Smooth muscle cell (in vitro differentiated cells): ENCODE results near the gene DMRT2. TPM values are rescaled to one million over a fixed set of nuclear protein-coding genes. Genes with fewer than 3 reads are reported as not detected.

Experiments used
- DNase-seq: peaks from one replicate; lab custom pipeline; 2025; ENCODE audit not compliant: unreplicated experiment; lab: John Stamatoyannopoulos, UW
- H2AFZ ChIP-seq: fragments of 200-600 bp; sonication (generic); 2 replicates; pipeline ENCODE4 v1.6.0; 2016; ENCODE audit warnings: antibody characterized with exemption, low read depth, mild to moderate bottlenecking
- H3F3A ChIP-seq: fragments of 200-600 bp; sonication (generic); 2 replicates; pipeline ENCODE4 v1.6.0; 2017; ENCODE audit warnings: antibody characterized with exemption, low read depth
- H3K27ac ChIP-seq: fragments of 200-600 bp; sonication (generic); 2 replicates; pipeline ENCODE4 v1.5.1; 2016; ENCODE audit warnings: low read depth, mild to moderate bottlenecking
- H3K27me3 ChIP-seq: fragments of 200-600 bp; sonication (generic); 2 replicates; pipeline ENCODE4 v1.6.1; 2016; ENCODE audit warnings: low read depth, mild to moderate bottlenecking
- H3K36me3 ChIP-seq: fragments of 200-600 bp; sonication (generic); 2 replicates; pipeline ENCODE4 v1.5.1; 2016; ENCODE audit warnings: low read depth
- H3K4me1 ChIP-seq: fragments of 200-600 bp; sonication (generic); 2 replicates; pipeline ENCODE4 v1.5.1; 2016; ENCODE audit warnings: low read depth
- H3K4me2 ChIP-seq: fragments of 200-600 bp; sonication (generic); 2 replicates; pipeline ENCODE4 v1.6.0; 2016; ENCODE audit warnings: mild to moderate bottlenecking
- H3K4me3 ChIP-seq: fragments of 200-600 bp; sonication (generic); 2 replicates; pipeline ENCODE4 v1.5.1; 2016; ENCODE audit warnings: mild to moderate bottlenecking
- H3K79me2 ChIP-seq: fragments of 200-600 bp; sonication (generic); 2 replicates; pipeline ENCODE4 v1.6.0; 2016; ENCODE audit warnings: low read depth, mild to moderate bottlenecking
- H3K9ac ChIP-seq: fragments of 200-600 bp; sonication (generic); 2 replicates; pipeline ENCODE4 v1.6.0; 2016; ENCODE audit warnings: low read depth
- H3K9me3 ChIP-seq: fragments of 200-600 bp; sonication (generic); replicated peaks from 2 replicates; pipeline ENCODE4 v1.5.1; 2016; ENCODE audit warnings: low read depth
- H4K20me1 ChIP-seq: fragments of 200-600 bp; sonication (generic); 2 replicates; pipeline ENCODE4 v1.6.0; 2016; ENCODE audit warnings: low read depth
- WGBS: methylation state at CpG from one replicate; pipeline ENCODE4 v1.1.7; 2016; ENCODE audit warnings: low lambda C conversion rate; 5-methylcytosine and 5-hydroxymethylcytosine counted together
- polyA plus RNA-seq: library from polyadenylated mRNA; unstranded; fragments of >200 nt; fragmentation: Nextera tagmentation; extraction: Ambion mirVana; gene quantifications from 2 replicates; pipeline ENCODE4 v1.2.1, GENCODE V29; 2016
- small RNA-seq: library from RNA; depleted of rRNA; stranded (forward); fragments of <200 nt; gene quantifications from one replicate; pipeline ENCODE3, GENCODE V24; 2014
- total RNA-seq: library from RNA; depleted of rRNA; stranded (reverse); fragments of >200 nt; gene quantifications from 2 replicates; pipeline ENCODE4 v1.2.3, GENCODE V29; 2014
- TF ChIP-seq, protein P1 (sequence below): fragments of 200-600 bp; sonication (generic); IDR thresholded peaks from 2 replicates; pipeline ENCODE4 v1.5.1; 2017; ENCODE audit warnings: borderline replicate concordance, mild to moderate bottlenecking, antibody characterized with exemption; ENCODE audit not compliant: insufficient read depth, poor library complexity, severe bottlenecking

DMRT2 gene
- total and polyA plus RNA-seq, 2 experiments from 2014 or later: not detected

DNA sequence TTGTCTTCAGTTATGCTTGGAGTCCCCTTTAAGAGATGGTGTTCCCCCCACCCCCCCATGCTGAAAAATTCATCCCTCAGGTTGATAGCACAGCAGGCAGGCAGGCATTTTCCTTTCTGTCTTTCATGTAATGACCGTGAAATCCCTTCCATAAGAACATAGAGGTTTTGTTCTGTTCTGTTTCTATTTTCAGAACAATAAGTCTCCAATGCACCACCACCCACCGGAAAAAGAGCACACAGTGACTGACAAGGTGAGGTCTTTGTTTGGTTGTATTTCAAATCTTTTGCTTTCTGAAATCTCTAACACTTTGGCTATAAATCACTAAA, 52.4 kb downstream of the DMRT2 start:
- Histone ChIP-seq H3K9ac (no peak overlapping the region), H3K27me3 (no peaks in the 10 kb centered on the region), H3K9me3 (no peaks in the 10 kb centered on the region), H4K20me1 (no peaks in the 10 kb centered on the region), H3K4me3 (no peak overlapping the region), H3K79me2 (no peaks in the 10 kb centered on the region), H3K4me2 (no peak overlapping the region), H3K36me3 (no peaks in the 10 kb centered on the region), H2AFZ (no peak overlapping the region), H3F3A (no peaks in the 10 kb centered on the region), H3K4me1 (no peaks in the 10 kb centered on the region), H3K27ac (no peak overlapping the region)
- TF ChIP-seq, protein P1, sequence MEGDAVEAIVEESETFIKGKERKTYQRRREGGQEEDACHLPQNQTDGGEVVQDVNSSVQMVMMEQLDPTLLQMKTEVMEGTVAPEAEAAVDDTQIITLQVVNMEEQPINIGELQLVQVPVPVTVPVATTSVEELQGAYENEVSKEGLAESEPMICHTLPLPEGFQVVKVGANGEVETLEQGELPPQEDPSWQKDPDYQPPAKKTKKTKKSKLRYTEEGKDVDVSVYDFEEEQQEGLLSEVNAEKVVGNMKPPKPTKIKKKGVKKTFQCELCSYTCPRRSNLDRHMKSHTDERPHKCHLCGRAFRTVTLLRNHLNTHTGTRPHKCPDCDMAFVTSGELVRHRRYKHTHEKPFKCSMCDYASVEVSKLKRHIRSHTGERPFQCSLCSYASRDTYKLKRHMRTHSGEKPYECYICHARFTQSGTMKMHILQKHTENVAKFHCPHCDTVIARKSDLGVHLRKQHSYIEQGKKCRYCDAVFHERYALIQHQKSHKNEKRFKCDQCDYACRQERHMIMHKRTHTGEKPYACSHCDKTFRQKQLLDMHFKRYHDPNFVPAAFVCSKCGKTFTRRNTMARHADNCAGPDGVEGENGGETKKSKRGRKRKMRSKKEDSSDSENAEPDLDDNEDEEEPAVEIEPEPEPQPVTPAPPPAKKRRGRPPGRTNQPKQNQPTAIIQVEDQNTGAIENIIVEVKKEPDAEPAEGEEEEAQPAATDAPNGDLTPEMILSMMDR: no peak
- no peak for DNase-seq
- WGBS: 74% methylated on average over 2 of the region's 2 CpGs

Small RNA genes within 50 kb of the gene (small RNA-seq; reads per million reads assigned to genes)
- gene RNU6-1073P: not detected

Other genes starting within 250 kb of the DMRT2 start
- 0.58 TPM in 1 of 2 replicates, not detected in the other for gene DMRT1, start 208.7 kb upstream of the DMRT2 start, total RNA-seq
- gene DMRT1, start 208.7 kb upstream of the DMRT2 start, polyA plus RNA-seq: not detected in 2 replicates
- not detected in 2 replicates for gene DMRT3, start 73.7 kb upstream of the DMRT2 start, total RNA-seq
- not detected in 2 replicates for gene DMRT3, start 73.7 kb upstream of the DMRT2 start, polyA plus RNA-seq